Peyer's patch (tissue), 4 donors: ENCODE data around the gene FXYD3. TPM values are rescaled to one million over a fixed set of nuclear protein-coding genes. Genes with fewer than 3 reads are reported as not detected.
A peak's percentile ranks its signal among the peaks of the same experiment; 100 is the strongest.

Experiments used
- DNase-seq, 3 donors: peaks; one replicate each; pipeline ENCODE4 v3.0.0-alpha.2; 2017 to 2019
- H3K27ac ChIP-seq, 4 donors: fragments of 200-600 bp; sonication (generic); one replicate each; pipeline ENCODE4 v1.5.1; 2016 to 2019
- H3K27me3 ChIP-seq, 2 donors: fragments of 200-600 bp; sonication (generic); one replicate each; pipeline ENCODE4 v1.5.1; 2019
- H3K36me3 ChIP-seq, 3 donors: fragments of 200-600 bp; sonication (generic); one replicate each; pipeline ENCODE4 v1.5.1; 2016 to 2019
- H3K4me1 ChIP-seq, 4 donors: fragments of 200-600 bp; sonication (generic); one replicate each; pipeline ENCODE4 v1.5.1; 2016 to 2019
- H3K4me3 ChIP-seq, 4 donors: fragments of 200-600 bp; sonication (generic); 1 replicate in 3 of 4; 2 replicates in 1 of 4; pipeline ENCODE4 v1.5.1; 2016 to 2019; ENCODE audit warnings: mild to moderate bottlenecking in 1 of 4
- H3K9me3 ChIP-seq, 4 donors: fragments of 200-600 bp; sonication (generic); one replicate each; pipeline ENCODE4 v1.5.1; 2016 to 2019; ENCODE audit warnings: mild to moderate bottlenecking in 1 of 4
- POLR2A ChIP-seq, 2 donors: fragments of 450-650 bp; IDR thresholded peaks; one replicate each; pipeline ENCODE4 v1.5.1; 2017; ENCODE audit warnings: antibody characterized with exemption in 2 of 2, mild to moderate bottlenecking in 2 of 2, moderate library complexity in 2 of 2
- total RNA-seq, 4 donors: library from RNA; depleted of rRNA; stranded (reverse); fragments of >200 nt; gene quantifications; one replicate each; pipeline ENCODE4 v1.1.0, GENCODE V29; 2016
- TF ChIP-seq, protein P1 (sequence below), 6 experiments: fragments of 450-650 bp in 4 of 6; fragments of 200-600 bp in 2 of 6; sonication (generic) in 1 of 6; IDR thresholded peaks; one replicate each; pipeline ENCODE4 v1.5.1; 2017 to 2019; ENCODE audit warnings: antibody characterized with exemption in 6 of 6, mild to moderate bottlenecking in 3 of 6, moderate library complexity in 1 of 6

The FXYD3 gene
- total RNA-seq, 4 donors from 2014 or later: 33.0 to 1,418 (median 1,063) TPM

DNA sequence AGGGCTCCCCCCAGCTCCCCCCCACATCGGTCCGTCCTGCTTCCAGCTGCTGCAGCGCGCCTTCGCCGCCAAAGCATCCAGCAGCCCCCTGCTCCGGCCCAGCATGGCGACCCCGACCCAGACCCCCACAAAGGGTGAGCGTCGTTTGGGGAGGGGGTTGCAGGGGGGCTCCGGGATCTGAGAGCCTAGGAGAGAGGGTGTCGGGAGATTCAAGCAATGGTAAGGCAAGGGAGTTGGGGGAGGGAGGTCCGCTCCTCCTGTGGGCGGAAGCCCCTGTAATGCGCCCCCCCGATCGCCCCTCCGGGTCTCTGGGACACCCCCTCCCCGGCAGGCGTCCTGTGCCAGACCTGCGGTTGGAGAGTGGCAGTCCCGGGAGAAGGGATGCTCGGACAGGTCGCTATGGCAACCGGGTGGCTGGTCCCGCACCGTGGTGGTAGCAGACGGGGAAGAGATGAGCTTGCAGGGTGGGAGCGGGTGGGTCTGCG is 27.6 kb downstream of the FXYD3 start, which contains the start of gene FXYD7:
FXYD7 (plus strand) TSS at position 25 of the 485 bp plus-strand sequence; CDS start at position 104, 79 bp downstream.
- no peak for DNase-seq
- Histone ChIP-seq H3K36me3 (no peaks in the 10 kb centered on the region), H3K27me3 (peaks cover 0 to 13% of the 10 kb centered on the region in 2 donors), H3K27ac (peak within 1 kb of the TSS in 1 of 4 donors; percentile 67), H3K4me1 (peaks cover 6 to 30% (median 20%) of the 10 kb centered on the region in 4 donors), H3K9me3 (no peaks in the 10 kb centered on the region), H3K4me3 (peak within 1 kb of the TSS; percentile 17 to 35 (median 24))
- TF ChIP-seq, protein P1, sequence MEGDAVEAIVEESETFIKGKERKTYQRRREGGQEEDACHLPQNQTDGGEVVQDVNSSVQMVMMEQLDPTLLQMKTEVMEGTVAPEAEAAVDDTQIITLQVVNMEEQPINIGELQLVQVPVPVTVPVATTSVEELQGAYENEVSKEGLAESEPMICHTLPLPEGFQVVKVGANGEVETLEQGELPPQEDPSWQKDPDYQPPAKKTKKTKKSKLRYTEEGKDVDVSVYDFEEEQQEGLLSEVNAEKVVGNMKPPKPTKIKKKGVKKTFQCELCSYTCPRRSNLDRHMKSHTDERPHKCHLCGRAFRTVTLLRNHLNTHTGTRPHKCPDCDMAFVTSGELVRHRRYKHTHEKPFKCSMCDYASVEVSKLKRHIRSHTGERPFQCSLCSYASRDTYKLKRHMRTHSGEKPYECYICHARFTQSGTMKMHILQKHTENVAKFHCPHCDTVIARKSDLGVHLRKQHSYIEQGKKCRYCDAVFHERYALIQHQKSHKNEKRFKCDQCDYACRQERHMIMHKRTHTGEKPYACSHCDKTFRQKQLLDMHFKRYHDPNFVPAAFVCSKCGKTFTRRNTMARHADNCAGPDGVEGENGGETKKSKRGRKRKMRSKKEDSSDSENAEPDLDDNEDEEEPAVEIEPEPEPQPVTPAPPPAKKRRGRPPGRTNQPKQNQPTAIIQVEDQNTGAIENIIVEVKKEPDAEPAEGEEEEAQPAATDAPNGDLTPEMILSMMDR (IDR thresholded peaks at IDR 0.05): peak in 1 of 6 experiments; percentile 15
- TF ChIP-seq POLR2A (IDR thresholded peaks at IDR 0.05): no peak

DNA sequence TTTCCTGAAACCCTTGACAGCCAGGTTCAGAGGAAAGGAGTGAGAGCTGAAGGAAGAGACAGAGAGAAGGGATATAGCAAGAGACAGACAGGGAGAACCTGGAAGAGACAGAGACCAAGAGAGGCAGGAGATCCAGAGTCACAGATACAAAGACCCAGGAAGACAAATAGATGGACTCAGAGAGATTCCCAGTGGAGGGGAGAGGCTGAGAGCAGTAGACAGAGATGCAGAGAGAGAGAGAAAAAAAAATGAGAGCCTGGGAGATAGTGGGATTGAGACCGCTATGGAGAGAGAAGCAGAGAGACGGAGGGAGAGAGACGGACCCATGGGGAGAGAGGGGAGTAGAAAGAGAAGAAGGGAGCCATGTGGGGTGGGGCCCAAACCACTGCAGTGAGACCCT is 28.2 kb downstream of the FXYD3 start:
- peaks cover 6 to 30% (median 20%) of the 10 kb centered on the region in 4 donors for H3K4me1 ChIP-seq
- H3K9me3 ChIP-seq: no peaks in the 10 kb centered on the region
- peaks cover 0 to 13% of the 10 kb centered on the region in 2 donors for H3K27me3 ChIP-seq
- no peaks in the 10 kb centered on the region for H3K36me3 ChIP-seq
- no peak for DNase-seq
- no peak for TF ChIP-seq POLR2A (IDR thresholded peaks at IDR 0.05)
- TF ChIP-seq, protein P1 (IDR thresholded peaks at IDR 0.05): no peak
- H3K27ac ChIP-seq: peak overlapping the region in 1 of 4 donors; percentile 67
- H3K4me3 ChIP-seq: no peak overlapping the region

DNA sequence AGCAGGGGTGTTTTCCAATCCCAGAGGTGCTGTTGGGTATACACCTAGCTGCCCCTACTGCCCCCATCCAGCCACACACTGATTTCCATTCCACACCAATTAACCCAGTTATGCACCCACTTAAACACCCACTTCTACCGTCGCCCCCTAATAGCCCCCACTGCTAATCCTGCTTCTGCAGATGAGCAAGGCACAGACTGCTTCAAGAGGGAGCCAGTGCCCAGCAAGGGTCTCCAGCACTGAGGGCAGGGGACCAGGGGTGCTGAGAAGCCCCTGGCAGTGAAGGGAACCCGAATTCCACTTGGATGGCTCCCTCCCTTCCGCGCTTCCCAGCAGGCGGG is 28.6 kb downstream of the FXYD3 start:
- Histone ChIP-seq H3K36me3 (no peaks in the 10 kb centered on the region), H3K4me3 (no peak overlapping the region), H3K27me3 (peaks cover 0 to 13% of the 10 kb centered on the region in 2 donors), H3K9me3 (no peaks in the 10 kb centered on the region), H3K27ac (no peak overlapping the region), H3K4me1 (peaks cover 6 to 30% (median 20%) of the 10 kb centered on the region in 4 donors)
- no peak for DNase-seq
- TF ChIP-seq, protein P1 (IDR thresholded peaks at IDR 0.05): no peak
- TF ChIP-seq POLR2A (IDR thresholded peaks at IDR 0.05): no peak

DNA sequence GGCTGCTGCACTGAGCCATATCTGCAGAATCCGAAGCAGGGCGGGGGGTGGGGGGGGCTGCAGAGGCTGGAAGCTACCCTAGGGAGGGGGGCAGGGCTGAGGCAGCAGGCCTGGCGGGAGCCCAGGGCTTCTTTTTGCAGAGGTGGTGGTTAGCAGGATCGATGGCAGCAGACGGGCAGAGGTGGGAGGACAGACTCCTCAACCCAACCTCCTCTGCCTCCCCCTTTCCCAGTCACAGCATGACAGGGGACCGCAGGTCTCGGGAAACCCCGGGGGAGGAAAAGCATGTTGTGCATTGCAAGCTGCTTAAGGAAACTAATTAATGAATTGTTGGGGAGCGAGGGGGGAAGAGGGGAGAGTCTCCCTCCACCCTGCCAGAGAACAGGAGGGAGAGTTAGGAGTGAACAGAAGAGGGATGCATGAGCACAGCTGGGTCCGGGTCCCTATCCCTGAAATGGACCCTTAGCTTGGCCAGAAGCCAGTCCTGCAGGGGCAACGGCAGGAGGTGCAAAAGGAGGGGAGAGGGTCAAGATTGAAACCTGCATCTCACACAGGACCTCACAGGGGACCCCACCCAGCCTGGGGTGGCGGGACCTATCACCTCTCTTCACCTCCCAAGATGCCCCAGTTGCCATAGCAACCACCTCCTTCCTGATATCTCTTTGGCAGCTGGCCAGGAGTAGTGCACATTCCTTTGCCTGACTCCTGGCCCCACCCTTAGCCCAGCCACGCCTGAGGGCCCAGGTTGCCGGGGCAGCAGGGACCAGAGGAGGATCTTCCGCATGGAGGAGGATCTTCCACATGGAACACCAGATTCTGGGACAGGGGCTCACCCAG is 29.2 kb downstream of the FXYD3 start:
- no peak overlapping the region for H3K4me3 ChIP-seq
- H3K9me3 ChIP-seq: no peaks in the 10 kb centered on the region
- peaks cover 0 to 13% of the 10 kb centered on the region in 2 donors for H3K27me3 ChIP-seq
- H3K36me3 ChIP-seq: no peaks in the 10 kb centered on the region
- no peak overlapping the region for H3K27ac ChIP-seq
- peaks cover 6 to 30% (median 20%) of the 10 kb centered on the region in 4 donors for H3K4me1 ChIP-seq
- no peak for TF ChIP-seq POLR2A (IDR thresholded peaks at IDR 0.05)
- TF ChIP-seq, protein P1 (IDR thresholded peaks at IDR 0.05): no peak
- DNase-seq: peak in 2 of 3 donors; percentile 28 to 83

DNA sequence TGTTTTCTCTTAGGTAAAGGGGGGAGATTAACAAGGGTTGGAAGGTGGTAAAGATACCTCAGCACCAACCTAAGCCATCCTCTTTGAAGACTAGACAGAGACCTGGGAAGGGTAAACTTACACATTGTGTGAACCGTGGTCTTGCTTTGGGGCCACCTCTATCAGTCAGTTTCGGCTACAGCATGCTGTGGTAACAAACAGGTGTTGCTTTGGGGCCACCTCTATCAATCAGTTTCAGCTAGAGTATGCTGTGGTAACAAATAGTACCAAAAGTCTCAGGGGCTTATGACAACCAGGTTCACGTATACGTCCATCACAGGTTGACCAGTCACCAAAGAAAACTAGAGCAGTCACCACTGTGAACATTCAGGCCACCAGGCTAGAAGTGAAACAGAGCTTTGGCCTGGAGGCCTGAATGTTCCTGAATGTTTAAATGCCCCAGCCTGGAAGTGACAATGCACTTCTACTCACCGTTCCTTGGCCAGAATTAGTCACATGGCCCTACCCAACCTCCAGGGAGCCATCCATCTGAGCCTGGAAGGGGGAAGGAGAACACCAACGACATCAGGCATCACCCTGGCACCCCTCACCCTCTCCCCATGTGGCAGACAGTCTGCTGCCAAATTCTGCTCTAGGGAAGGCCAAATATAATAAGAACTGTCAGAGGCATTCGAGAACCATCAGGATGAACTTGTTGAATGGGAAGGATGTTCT is 31.3 kb downstream of the FXYD3 start:
- Histone ChIP-seq H3K27ac (no peak overlapping the region), H3K4me1 (peaks cover 6 to 19% (median 11%) of the 10 kb centered on the region in 4 donors), H3K27me3 (peaks cover 0 to 13% of the 10 kb centered on the region in 2 donors), H3K9me3 (no peaks in the 10 kb centered on the region), H3K4me3 (no peak overlapping the region), H3K36me3 (no peaks in the 10 kb centered on the region)
- TF ChIP-seq, protein P1 (IDR thresholded peaks at IDR 0.05): no peak
- TF ChIP-seq POLR2A (IDR thresholded peaks at IDR 0.05): no peak
- no peak for DNase-seq
